Measurements from ENCODE around the gene ACSS1. TPM values are rescaled to one million over a fixed set of nuclear protein-coding genes. Genes with fewer than 3 reads are reported as not detected.
A peak's percentile ranks its signal among the peaks of the same experiment; 100 is the strongest.

The ACSS1 gene
- total and polyA plus RNA-seq, 2 of the 8 experiments (the other 6 are each of a cell fraction or from before 2014, with no cell fraction given): 2.6 to 3.4 TPM

DNA sequence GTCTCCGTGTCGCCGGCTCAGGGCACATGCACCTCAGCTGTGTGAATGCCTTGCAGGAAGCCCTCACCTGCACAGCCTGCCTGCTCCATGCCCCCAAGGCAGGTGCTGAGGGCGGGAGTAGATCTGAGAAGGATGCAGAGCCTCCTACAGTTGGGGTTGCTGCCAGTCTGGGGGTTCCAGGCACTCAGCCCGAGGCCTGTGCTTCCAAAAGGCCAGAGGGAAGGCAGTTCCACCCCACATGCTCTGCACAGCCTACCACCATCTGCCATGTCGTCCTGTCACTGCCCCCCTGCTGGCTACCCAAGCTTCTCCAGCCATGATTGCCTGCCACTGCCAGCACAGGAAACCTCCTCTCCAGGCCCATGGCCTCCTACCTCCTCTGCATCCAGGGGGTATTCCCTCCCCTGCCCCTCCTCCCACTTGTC lies 19.3 kb downstream of the ACSS1 start:
- H3K4me1 ChIP-seq (replicated peaks in 1 of 4; ENCODE audit: control insufficient read depth in 3 of 4, insufficient read depth in 4 of 4, low read length in 3 of 4): no peaks in the 10 kb centered on the region
- no peak overlapping the region for H3K18ac ChIP-seq (ENCODE audit: extremely low read depth, low read length)
- no peaks in the 10 kb centered on the region for H3K79me2 ChIP-seq (ENCODE audit: control insufficient read depth in 1 of 2, insufficient read depth in 2 of 2, low read length in 2 of 2)
- no peak overlapping the region for H2BK120ac ChIP-seq (replicated peaks; ENCODE audit: low read depth, low read length)
- ChIA-PET POLR2A (ENCODE audit: partially characterized antibody) (no interaction called here), CTCF (ENCODE audit: partially characterized antibody) (no interaction called here)
- H3K27ac ChIP-seq (ENCODE audit: low read depth, low read length): no peak overlapping the region
- H3K23ac ChIP-seq (ENCODE audit: insufficient read length): no peak overlapping the region
- no peak overlapping the region for H2BK15ac ChIP-seq (ENCODE audit: low read length)
- no peak overlapping the region for H3K4me2 ChIP-seq (ENCODE audit: insufficient read depth in 1 of 2, low read depth in 2 of 2, low read length in 2 of 2)
- H3K36me3 ChIP-seq (ENCODE audit: control insufficient read depth in 2 of 4, insufficient read depth in 4 of 4, low read length in 3 of 4): no peaks in the 10 kb centered on the region
- DNase-seq (ENCODE audit: low read depth in 1 of 2, low spot score in 2 of 2) (no peak), FAIRE-seq (no peak)
- H3K14ac ChIP-seq (ENCODE audit: insufficient read length): no peak overlapping the region
- TF ChIP-seq RFX5 (IDR thresholded peaks at IDR 0.05; ENCODE audit: borderline replicate concordance, low read depth, low read length): no peak
- H3K23me2 ChIP-seq (ENCODE audit: low read depth, low read length): no peaks in the 10 kb centered on the region
- no peak overlapping the region for H2BK12ac ChIP-seq (ENCODE audit: low read depth, low read length)
- H4K8ac ChIP-seq (ENCODE audit: extremely low read depth, insufficient read depth, low read length): 0 out of 2 replicates have a peak overlapping the region, but pooled peaks have one; percentile 3
- H3K56ac ChIP-seq (replicated peaks; ENCODE audit: insufficient read length, low read depth, low read length): no peak overlapping the region
- no peak overlapping the region for H2BK20ac ChIP-seq (ENCODE audit: low read length)
- H2BK5ac ChIP-seq (ENCODE audit: low read depth, low read length): no peak overlapping the region
- no peaks in the 10 kb centered on the region for H4K20me1 ChIP-seq (replicated peaks in 1 of 2; ENCODE audit: control insufficient read depth in 1 of 2, insufficient read depth in 2 of 2, low read length in 2 of 2)
- no peak overlapping the region for H3K4ac ChIP-seq (replicated peaks; ENCODE audit: insufficient read length, low read depth, low read length)
- WGBS, 2 experiments (ENCODE audit: extremely low coverage in 1 of 2, insufficient coverage in 1 of 2, insufficient read length in 1 of 2, insufficient replicate concordance in 2 of 2, low coverage in 1 of 2, low lambda C conversion rate in 2 of 2, missing lambda C conversion rate in 1 of 2): 89% methylated on average over 6 of the region's 6 CpGs; no CpG with 5 or more reads in 1 of the 2 experiments
- no peak overlapping the region for H3K9ac ChIP-seq (replicated peaks in 1 of 4; ENCODE audit: extremely low read depth in 1 of 4, low read depth in 3 of 4, low read length in 3 of 4)
- no peak overlapping the region for H4K5ac ChIP-seq (ENCODE audit: insufficient read length, low read depth, low read length)
- H3K27me3 ChIP-seq (replicated peaks in 1 of 4; ENCODE audit: control insufficient read depth in 3 of 4, extremely low read depth in 1 of 4, insufficient read depth in 3 of 4, low read length in 3 of 4): no peaks in the 10 kb centered on the region
- H4K91ac ChIP-seq (replicated peaks; ENCODE audit: insufficient read length, low read length): no peak overlapping the region
- no peaks in the 10 kb centered on the region for H3K79me1 ChIP-seq (ENCODE audit: low read depth, low read length)
- H3K9me3 ChIP-seq (ENCODE audit: insufficient read depth in 2 of 2, low read depth in 1 of 2, low read length in 1 of 2): no peaks in the 10 kb centered on the region
- H2AFZ ChIP-seq (ENCODE audit: low read length): no peak overlapping the region
- no peak overlapping the region for H3K4me3 ChIP-seq (ENCODE audit: extremely low read depth in 1 of 4, insufficient read depth in 2 of 4, low read depth in 3 of 4, low read length in 4 of 4)
- no peak overlapping the region for H2AK5ac ChIP-seq (ENCODE audit: low read depth, low read length)
